DND-41 (cell line): Measurements from ENCODE around the gene TSEN2.

ENCODE experiments used
- EZH2 ChIP-seq: IDR thresholded peaks from 3 replicates; pipeline ENCODE4 v1.6.1; 2012; ENCODE audit warnings: borderline replicate concordance, low read depth, mild to moderate bottlenecking, moderate library complexity, low read length, inconsistent platforms; ENCODE audit not compliant: severe bottlenecking
- TF ChIP-seq, protein P1 (sequence below): IDR thresholded peaks from 2 replicates; pipeline ENCODE4 v1.5.1; 2012; ENCODE audit warnings: borderline replicate concordance, low read length, moderate library complexity, mild to moderate bottlenecking; ENCODE audit not compliant: poor library complexity, severe bottlenecking; ENCODE audit errors: extremely low read depth

DNA sequence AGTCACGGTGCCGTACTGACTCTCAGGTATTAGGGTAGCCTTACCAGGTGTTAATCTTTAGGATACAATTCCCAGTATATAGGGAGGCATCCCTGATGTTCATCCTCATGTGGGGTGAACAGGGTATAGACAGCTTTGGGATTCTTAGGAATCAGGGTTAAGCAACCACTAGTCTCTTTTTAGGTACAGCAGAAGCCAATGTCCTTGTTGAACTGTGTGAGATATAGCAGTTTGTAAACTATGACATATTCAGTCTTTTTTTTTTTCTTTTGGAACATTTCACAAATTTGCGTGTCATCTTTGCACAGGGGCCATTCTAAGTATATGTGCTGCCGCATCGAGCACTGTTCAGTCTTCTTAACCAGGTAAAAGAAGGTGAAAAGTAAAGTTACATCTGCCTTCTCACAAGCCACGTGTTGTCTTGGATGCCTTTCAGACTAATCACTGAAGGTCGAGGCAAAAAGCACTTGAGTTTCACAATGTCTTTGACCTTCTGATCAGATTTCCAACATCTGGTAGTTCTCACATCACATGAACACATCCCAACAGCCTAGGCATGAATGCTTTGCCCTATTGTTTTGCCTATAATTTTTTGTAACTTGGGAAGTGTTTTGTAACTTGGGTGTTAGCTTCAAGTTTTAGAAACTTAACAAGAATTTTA, 17.2 kb downstream of the TSEN2 start:
- TF ChIP-seq, protein P1, sequence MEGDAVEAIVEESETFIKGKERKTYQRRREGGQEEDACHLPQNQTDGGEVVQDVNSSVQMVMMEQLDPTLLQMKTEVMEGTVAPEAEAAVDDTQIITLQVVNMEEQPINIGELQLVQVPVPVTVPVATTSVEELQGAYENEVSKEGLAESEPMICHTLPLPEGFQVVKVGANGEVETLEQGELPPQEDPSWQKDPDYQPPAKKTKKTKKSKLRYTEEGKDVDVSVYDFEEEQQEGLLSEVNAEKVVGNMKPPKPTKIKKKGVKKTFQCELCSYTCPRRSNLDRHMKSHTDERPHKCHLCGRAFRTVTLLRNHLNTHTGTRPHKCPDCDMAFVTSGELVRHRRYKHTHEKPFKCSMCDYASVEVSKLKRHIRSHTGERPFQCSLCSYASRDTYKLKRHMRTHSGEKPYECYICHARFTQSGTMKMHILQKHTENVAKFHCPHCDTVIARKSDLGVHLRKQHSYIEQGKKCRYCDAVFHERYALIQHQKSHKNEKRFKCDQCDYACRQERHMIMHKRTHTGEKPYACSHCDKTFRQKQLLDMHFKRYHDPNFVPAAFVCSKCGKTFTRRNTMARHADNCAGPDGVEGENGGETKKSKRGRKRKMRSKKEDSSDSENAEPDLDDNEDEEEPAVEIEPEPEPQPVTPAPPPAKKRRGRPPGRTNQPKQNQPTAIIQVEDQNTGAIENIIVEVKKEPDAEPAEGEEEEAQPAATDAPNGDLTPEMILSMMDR, result no peak
- TF ChIP-seq EZH2, result no peak
